HG02763 (cell line): ENCODE data around the gene UFSP2.

Experiments
- ATAC-seq: cut with Tn5 transposase; IDR thresholded peaks from one replicate; pipeline ENCODE4 v1.9.1; 2021; ENCODE audit warnings: mild to moderate bottlenecking, moderate library complexity; ENCODE audit not compliant: unreplicated experiment

The UFSP2 gene

GRCh38 chr4:185426960-185427688, 1.4 kb upstream of the UFSP2 start:
- no peak for ATAC-seq

DNA sequence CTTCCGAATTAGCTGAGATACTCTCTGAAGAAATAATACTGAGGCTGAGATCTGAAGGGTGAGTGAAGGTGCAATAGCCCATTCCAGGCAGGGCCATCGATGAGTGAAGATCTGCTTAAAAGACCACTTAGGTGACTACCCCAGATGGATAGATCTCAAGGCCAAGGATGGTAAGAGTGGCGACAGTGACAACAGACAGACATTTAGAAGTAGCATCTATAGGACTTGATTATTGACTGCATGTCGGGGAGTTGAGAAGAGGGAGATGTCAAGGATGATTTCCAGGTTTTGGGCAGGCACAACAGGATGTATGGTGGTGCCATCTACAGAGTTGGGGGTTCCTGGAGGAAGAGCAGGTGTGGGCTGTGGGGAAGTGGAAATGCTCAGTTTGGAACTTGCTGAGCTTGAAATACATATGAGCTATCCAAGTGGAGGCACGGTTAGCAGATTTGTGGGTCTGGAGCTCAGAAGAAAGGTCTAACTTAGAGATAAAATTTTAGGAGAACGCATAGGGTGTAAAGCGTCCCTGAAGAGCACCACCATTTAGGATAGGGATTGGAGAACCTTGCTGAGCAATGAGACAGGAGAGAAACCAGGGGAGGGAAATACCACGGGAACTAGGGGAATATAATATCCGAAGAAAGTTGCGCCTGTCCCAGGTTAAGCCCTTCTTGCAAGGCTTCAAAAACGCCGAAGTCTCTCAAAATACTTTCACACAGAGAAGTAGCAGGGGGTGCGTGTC, 688 bp downstream of the UFSP2 start:
- ATAC-seq = no peak

- no peak for ATAC-seq
These were observed 4.2 kb downstream of the UFSP2 start for GRCh38 chr4:185421366-185422124.

DNA sequence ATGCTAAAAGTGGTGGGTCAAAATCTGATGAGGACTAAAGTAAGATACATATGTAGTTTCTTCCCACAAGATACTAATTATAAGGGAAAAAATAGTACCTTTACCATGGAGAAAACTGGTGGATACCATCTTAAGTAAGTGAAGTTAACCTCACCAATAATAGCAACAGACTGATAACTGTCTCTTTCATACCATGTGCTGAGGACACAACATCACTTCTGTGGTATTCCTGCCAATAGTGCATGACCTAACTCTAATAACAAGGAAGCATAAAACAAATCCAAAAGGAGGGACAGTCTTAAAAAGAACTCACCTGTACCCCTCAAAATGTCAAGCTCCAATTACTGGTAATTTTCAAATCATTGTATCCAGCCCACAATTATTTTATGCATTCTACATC, 8.8 kb downstream of the UFSP2 start:
- ATAC-seq = no peak

GRCh38 chr4:185412412-185412811, 13.4 kb downstream of the UFSP2 start:
- no peak for ATAC-seq

GRCh38 chr4:185411849-185412248, 13.9 kb downstream of the UFSP2 start:
- ATAC-seq = no peak

- no peak for ATAC-seq
These were observed 17.3 kb downstream of the UFSP2 start for GRCh38 chr4:185408432-185408831.

GRCh38 chr4:185405296-185405999, 20.3 kb downstream of the UFSP2 start:
- no peak for ATAC-seq

- ATAC-seq = no peak
These were observed 21.7 kb downstream of the UFSP2 start for GRCh38 chr4:185404031-185404430.

DNA sequence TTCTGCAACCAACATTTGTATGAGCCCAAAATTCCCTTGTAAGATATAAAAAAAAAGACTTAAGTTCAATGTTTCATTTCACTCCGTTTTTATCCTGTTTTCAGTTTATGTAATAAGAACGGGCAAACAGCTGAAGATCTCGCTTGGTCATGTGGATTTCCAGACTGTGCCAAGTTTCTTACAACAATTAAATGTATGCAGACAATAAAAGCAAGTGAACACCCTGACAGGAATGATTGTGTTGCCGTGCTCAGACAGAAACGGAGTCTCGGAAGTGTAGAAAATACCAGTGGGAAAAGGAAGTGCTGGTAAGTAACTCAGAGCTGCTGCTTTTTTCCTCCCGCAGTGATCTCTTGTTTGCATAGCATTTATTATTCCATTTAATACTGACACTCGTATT, 26.3 kb downstream of the UFSP2 start:
- ATAC-seq = no peak

- no peak for ATAC-seq
These were observed 27.1 kb downstream of the UFSP2 start for GRCh38 chr4:185398618-185399017.

GRCh38 chr4:185396724-185397385, 28.9 kb downstream of the UFSP2 start, which contains the start of gene ANKRD37:
Gene ANKRD37 (plus strand): TSS chr4:185396841. CDS start chr4:185396924, 83 bp downstream.
- ATAC-seq = no peak

DNA sequence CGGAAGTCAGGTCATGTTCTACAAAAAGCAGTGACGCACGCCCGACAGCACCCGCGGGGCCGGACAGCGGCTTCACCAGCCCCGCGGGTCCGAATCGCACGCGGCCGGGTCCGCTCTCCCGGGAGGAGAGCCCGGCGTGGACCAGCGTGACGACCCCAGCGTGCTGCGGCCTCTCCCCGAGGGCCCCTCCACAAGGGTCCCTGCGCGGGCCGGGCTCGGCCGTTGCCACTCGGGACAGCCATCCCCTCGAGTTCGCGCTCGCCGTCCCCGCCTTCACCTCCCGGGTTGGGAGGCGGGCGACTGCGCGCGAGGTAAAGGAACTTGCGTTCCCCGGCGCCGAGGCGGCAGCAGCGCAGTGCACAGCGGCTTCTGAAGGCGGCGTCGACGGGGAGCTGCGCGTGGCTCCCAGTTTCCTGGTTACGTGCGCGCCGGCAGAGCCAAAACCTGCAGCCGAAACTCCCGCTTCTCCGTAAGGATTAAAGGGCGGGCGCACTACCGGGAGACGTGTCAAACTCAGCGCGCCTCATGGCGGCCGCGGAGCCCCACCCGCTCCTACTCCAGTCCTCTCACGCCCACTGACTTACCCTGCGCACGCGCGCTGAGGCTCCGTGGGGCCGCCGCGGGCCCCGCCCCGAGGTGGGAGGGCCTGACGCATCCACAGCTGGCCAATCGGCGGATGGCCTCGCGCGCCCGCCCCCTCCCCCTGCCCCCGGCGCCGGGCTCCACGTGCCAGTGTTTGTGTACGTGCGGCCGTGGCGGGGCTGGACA, 29.6 kb downstream of the UFSP2 start:
- ATAC-seq = peak; percentile 80

DNA sequence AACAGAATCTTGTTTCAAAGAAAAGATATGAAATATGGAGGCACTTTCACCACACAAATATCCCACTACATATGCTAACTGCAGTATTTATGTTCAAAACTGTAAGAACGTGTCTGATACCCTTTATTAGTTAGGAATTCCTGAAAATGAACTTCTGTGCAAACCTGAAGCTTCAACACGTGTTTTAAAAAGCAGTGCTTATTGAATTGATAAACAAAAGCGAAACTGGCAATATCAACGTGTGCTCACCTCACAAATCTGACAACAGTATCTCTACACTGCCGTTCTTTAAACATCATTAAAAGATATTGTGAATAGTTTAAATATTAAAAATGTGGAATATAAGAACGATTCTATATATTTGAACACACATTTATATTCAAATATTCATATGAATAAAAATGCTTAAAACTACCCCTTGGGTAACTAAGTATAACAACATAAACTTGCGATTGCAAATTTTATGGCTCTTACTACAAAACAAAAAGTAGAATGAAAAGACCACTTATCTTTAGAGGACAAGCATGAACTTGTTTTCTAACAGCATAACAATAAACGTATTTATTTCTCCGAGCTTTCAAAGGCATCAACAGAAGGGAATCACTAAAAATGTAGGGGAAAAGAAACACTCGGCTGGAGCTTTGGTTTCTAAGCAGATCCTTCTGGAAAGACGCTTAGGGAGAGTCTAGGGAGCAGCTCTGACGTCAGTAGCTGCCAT, 30.4 kb downstream of the UFSP2 start, which contains the start of gene LRP2BP:
TSS of gene LRP2BP (minus strand) at position 687 of the 718 bp plus-strand sequence. CDS start 17,738 bp downstream, outside the sequence.
- no peak for ATAC-seq

DNA sequence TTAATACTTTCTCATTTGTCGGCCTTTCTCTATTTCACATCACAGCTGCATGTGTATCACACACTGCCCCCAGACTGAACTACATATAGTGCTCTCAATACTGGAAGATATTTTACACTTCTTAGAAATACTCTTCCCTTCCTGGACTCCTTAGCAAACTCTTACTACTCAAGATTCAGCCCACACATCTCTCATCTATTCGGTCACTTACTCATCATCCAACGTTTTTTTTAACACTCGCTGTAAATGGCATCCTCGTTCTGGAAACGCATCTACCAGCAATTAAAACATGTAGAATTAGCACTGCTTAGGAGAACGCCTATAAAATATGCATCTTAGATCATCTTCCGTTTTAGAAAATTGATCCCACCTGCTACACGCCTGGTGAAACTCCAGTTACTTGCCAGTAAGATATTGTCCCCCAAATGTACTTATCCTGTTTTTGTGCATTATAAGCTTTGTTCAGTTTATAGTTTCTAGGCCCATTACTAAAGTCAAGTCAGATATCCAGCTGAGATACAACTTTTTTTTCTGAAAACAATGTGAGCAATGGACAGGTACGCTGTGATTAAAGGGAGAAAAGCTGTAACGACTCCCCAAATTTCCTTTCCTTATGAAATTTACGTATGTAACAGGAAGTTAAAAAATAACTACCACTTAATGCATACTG, 31.1 kb downstream of the UFSP2 start:
- no peak for ATAC-seq

GRCh38 chr4:185392156-185392555, 33.6 kb downstream of the UFSP2 start:
- ATAC-seq = no peak

DNA sequence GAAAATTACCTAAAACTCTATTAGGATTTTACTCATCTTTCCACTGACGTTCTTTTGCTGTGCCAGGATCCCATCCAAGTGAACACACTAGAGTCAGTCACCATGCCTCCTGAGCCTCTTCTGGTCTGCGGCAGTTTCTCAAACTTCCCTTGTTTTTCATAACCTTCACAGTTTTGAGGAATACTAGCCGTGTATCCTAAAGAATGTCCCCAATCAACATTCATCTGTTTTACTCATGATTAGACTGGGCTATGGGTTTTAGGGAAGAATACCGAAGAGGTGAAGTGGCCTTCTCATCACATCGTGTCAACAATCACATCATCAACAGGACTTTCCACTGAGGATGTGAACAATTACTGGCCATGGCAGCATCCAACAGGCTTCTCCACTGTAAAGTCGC, 34.8 kb downstream of the UFSP2 start:
- no peak for ATAC-seq

- ATAC-seq = no peak
These were observed 37.8 kb downstream of the UFSP2 start for GRCh38 chr4:185387957-185388356.
